Left renal pelvis (tissue), 4 donors: Measurements from ENCODE around the gene IL20RA. TPM values are rescaled to one million over a fixed set of nuclear protein-coding genes. Genes with fewer than 3 reads are reported as not detected.

Experiments
- DNase-seq, 4 donors: peaks; one replicate each; pipeline ENCODE4 v3.0.0-alpha.2; 2013; ENCODE audit warnings: low read depth in 4 of 4, low spot score in 3 of 4
- polyA plus RNA-seq, 4 donors: library from polyadenylated mRNA; unstranded; fragments of 120-200 nt; gene quantifications; one replicate each; pipeline ENCODE4 v1.2.1, GENCODE V29; 2013; ENCODE audit not compliant: insufficient read length in 4 of 4

The IL20RA gene
- polyA plus RNA-seq, 4 donors = 0.63 to 2.0 (median 1.6) TPM

DNA sequence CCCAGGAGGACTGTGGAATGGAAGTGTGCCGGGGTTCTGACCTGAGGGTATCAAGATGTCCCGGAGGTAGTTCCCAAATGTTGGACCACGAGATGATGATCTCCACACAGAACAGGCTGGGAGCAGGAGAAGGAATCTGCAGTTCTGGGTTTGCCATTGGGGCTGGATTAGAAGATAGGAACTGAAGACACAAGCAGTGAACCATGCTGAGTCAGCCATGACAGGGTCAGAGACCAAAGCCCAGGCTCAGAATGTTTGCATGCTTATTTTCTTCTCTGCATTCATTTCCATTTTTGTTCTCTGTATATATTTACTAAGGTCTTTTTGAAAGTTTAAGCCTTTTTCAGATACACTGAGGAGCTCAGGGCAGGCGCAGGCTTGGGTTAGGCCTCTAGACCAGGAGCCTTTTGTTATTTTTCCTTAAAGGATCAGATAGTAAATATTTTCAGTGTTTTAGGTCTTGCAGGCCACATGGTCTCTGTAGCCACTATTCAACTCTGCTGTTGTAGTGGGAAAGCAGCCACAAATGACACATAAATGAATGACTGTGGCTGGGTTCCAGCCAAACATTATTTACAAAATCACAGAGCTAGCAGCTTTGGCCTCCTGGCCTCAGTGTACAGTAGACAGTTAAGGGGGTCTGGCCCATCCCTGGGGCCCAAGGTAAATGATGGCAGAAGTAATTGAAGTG lies 94.2 kb downstream of the IL20RA start:
- DNase-seq = no peak

Other genes starting within 250 kb of the IL20RA start
- gene PEX7, start 222.4 kb downstream of the IL20RA start, polyA plus RNA-seq = 10 to 100 TPM in 3 of 4 donors, 1 to 10 TPM in 1; 5.6 to 14.6 (median 12.3) TPM
- under 1 TPM in 3 of 4 donors, not detected in 1; 0.07 to 0.12 (median 0.11) TPM for gene SLC35D3, start 122.7 kb downstream of the IL20RA start, polyA plus RNA-seq
- gene IL22RA2, start 128.7 kb upstream of the IL20RA start, polyA plus RNA-seq = not detected
- 10 to 100 TPM; 54.8 to 73.7 (median 62.4) TPM for gene IFNGR1, start 174.4 kb upstream of the IL20RA start, polyA plus RNA-seq